K562 (cell line): ENCODE data around the gene ACER3. TPM values are rescaled to one million over a fixed set of nuclear protein-coding genes. Genes with fewer than 3 reads are reported as not detected.

Source experiments
- ARID2 ChIP-seq: fragments of 450-650 bp; IDR thresholded peaks from 2 replicates; pipeline ENCODE4 v1.6.1; 2017; ENCODE audit warnings: antibody characterized with exemption, mild to moderate bottlenecking
- CUX1 ChIP-seq: fragments of 200-800 bp; sonication (Bioruptor generic); IDR thresholded peaks from 2 replicates; pipeline ENCODE4 v1.6.1; 2016; ENCODE audit warnings: missing genetic modification characterization, missing compliant biosample characterization
- DEAF1 ChIP-seq: fragments of 450-650 bp; formaldehyde crosslinking; IDR thresholded peaks from 2 replicates; pipeline ENCODE4 v1.4.0; 2020; ENCODE audit warnings: mild to moderate bottlenecking, moderate library complexity
- FOXK2 ChIP-seq, 2 experiments: fragments of 450-650 bp; IDR thresholded peaks in 1 of 2; conservative IDR thresholded peaks in 1 of 2; 2 replicates each; pipeline ENCODE4 v1.6.1; 2016; ENCODE audit warnings: low read depth in 2 of 2, mild to moderate bottlenecking in 1 of 2
- KAT7 ChIP-seq: sonication (generic); formaldehyde crosslinking; IDR thresholded peaks from 2 replicates; pipeline ENCODE4 v1.8.0; 2022; ENCODE audit warnings: missing genetic modification reagents, mild to moderate bottlenecking, borderline replicate concordance
- MIER1 ChIP-seq: fragments of 450-650 bp; IDR thresholded peaks from 2 replicates; pipeline ENCODE4 v1.6.1; 2016; ENCODE audit warnings: antibody characterized with exemption, mild to moderate bottlenecking, low read depth
- RB1 ChIP-seq: fragments of 450-650 bp; IDR thresholded peaks from 2 replicates; pipeline ENCODE4 v1.6.1; 2017; ENCODE audit warnings: low read depth, mild to moderate bottlenecking
- SMARCA4 ChIP-seq: fragments of 450-650 bp; IDR thresholded peaks from 2 replicates; pipeline ENCODE4 v1.6.1; 2016
- STAT5A ChIP-seq: IDR thresholded peaks from 2 replicates; pipeline ENCODE4 v1.6.1; 2012; ENCODE audit warnings: low read length, inconsistent platforms, borderline replicate concordance
- polyA plus RNA-seq, 8 experiments: library from polyadenylated mRNA; depleted of rRNA in 4 of 8; stranded (reverse) in 5 of 8; unstranded in 3 of 8; fragments of >200 nt; fragmentation: Nextera tagmentation in 2 of 8; fragmentation: Illumina TruSeq in 1 of 8; extraction: Ambion mirVana in 2 of 8; extraction: Trizol in 1 of 8; gene quantifications; 2 replicates each; pipeline versions ENCODE4 v1.2.1 to v1.2.3, GENCODE V29; 2011 to 2014; ENCODE audit warnings: inconsistent platforms in 1 of 8, missing spikeins in 1 of 8
- total RNA-seq, 7 experiments: library from RNA; depleted of rRNA in 6 of 7; stranded (reverse); fragments of >200 nt in 6 of 7; fragmentation: Illumina TruSeq in 2 of 7; extraction: Trizol in 2 of 7; gene quantifications; 2 replicates each; pipeline versions ENCODE4 v1.2.1 to v1.2.3, GENCODE V29; 2011 to 2021; ENCODE audit warnings: low replicate concordance in 1 of 7

Gene ACER3
- total and polyA plus RNA-seq, 9 of the 15 experiments (the other 6 are each of a cell fraction or from before 2014, with no cell fraction given) = 2.0 to 23.8 (median 9.5) TPM

GRCh38 chr11:76919887-76920746, 59.4 kb downstream of the ACER3 start (continued):
- peak; percentile 50; the same call in 1 of the 2 replicates for TF ChIP-seq DEAF1 (CRISPR knock-in tag)
- TF ChIP-seq RB1 = peak; percentile 42; the same call in 1 of the 2 replicates
- TF ChIP-seq CUX1 (CRISPR knock-in tag) = no peak
- peak; percentile 26; the same call in 1 of the 2 replicates for TF ChIP-seq SMARCA4
- no peak for TF ChIP-seq KAT7 (CRISPR knock-in tag)
- no peak for TF ChIP-seq MIER1
- TF ChIP-seq ARID2 = peak; percentile 16; the same call in 1 of the 2 replicates
- 0 out of 4 replicates have a peak, but pooled peaks of 1 of the 2 experiments have one; percentile 35 for TF ChIP-seq FOXK2 (conservative IDR thresholded peaks at IDR 0.05 in 1 of 2, IDR thresholded peaks at IDR 0.05 in 1 of 2; ENCODE audit: low read depth in 2 of 2)
- TF ChIP-seq STAT5A = no peak
- TF ChIP-seq, all 486 proteins: peak for 17
